HCT116 (cell line): Measurements from ENCODE around the gene CD300C. TPM values are rescaled to one million over a fixed set of nuclear protein-coding genes. Genes with fewer than 3 reads are reported as not detected.

ENCODE experiments used
- ATAC-seq: fragments of 200-7000 bp; cut with Tn5 transposase; 2 replicates; pipeline ENCODE4 v1.9.1; 2020; ENCODE audit warnings: mild to moderate bottlenecking, moderate library complexity
- BruUV-seq: library from RNA; stranded (reverse); fragments of 400-500 nt; replicated peaks from 2 replicates; lab custom pipeline; 2021; lab: Mats Ljungman, UMichigan
- CTCF ChIA-PET: fragments of 300-600 bp; sonication (Branson Sonifier 250); formaldehyde crosslinking; loops from one replicate; lab custom pipeline; 2021; ENCODE audit warnings: antibody characterized with exemption; lab: Charles Lee
- POLR2A ChIA-PET: fragments of 300-600, 350-600 bp; sonication (Branson Sonifier 250); formaldehyde crosslinking; loops from one replicate; lab custom pipeline; 2021; ENCODE audit warnings: antibody characterized with exemption; lab: Charles Lee
- RAD21 ChIA-PET, 2 experiments: fragments of 300-600 bp; sonication (Branson Sonifier 250); formaldehyde crosslinking; loops; one replicate each; lab custom pipeline; 2023; ENCODE audit warnings: low total read pairs in 2 of 2; ENCODE audit not compliant: uncharacterized antibody in 2 of 2, unreplicated experiment in 2 of 2, low non-redundant PET in 1 of 2; lab: Charles Lee
- DNase-seq: peaks from one replicate; pipeline ENCODE4 v3.0.0-alpha.2; 2010; ENCODE audit warnings: low read depth, low spot score
- H2AFZ ChIP-seq: fragments of 200-600 bp; shearing (Covaris generic), sonication (generic); 2 replicates; pipeline ENCODE4 v1.6.1; 2017; ENCODE audit warnings: low read depth, mixed run types, mixed read lengths, antibody characterized with exemption, low read length; ENCODE audit not compliant: poor library complexity, severe bottlenecking
- H3K27ac ChIP-seq: 2 replicates; pipeline ENCODE4 v1.5.1; 2012; ENCODE audit warnings: low read depth, low read length
- H3K27me3 ChIP-seq: fragments of 200-600 bp; sonication (generic); 2 replicates; pipeline ENCODE4 v1.6.1; 2016; ENCODE audit warnings: mixed run types, low read length, mixed read lengths; ENCODE audit not compliant: insufficient read depth
- H3K36me3 ChIP-seq, 2 experiments: fragments of 200-500 bp in 1 of 2; fragments of 200-600 bp in 1 of 2; sonication (Bioruptor generic) in 1 of 2; sonication (generic) in 1 of 2; 2 replicates each; pipeline versions ENCODE4 v1.5.1 to v1.6.1; 2014 to 2016; ENCODE audit warnings: low read length in 2 of 2, inconsistent platforms in 1 of 2, mixed read lengths in 1 of 2, mixed run types in 1 of 2; ENCODE audit not compliant: insufficient read depth in 2 of 2, control insufficient read depth in 1 of 2
- H3K4me1 ChIP-seq, 2 experiments: fragments of 200-600 bp in 1 of 2; sonication (generic) in 1 of 2; 2 replicates each; pipeline versions ENCODE4 v1.5.1 to v1.6.1; 2012 to 2017; ENCODE audit warnings: low read length in 2 of 2, inconsistent platforms in 1 of 2, mild to moderate bottlenecking in 1 of 2, mixed read lengths in 1 of 2, mixed run types in 1 of 2, moderate library complexity in 1 of 2; ENCODE audit not compliant: insufficient read depth in 2 of 2, control insufficient read depth in 1 of 2
- H3K4me2 ChIP-seq: fragments of 200-600 bp; sonication (generic); 2 replicates; pipeline ENCODE4 v1.6.1; 2017; ENCODE audit warnings: mixed run types, low read length, mixed read lengths
- H3K4me3 ChIP-seq, 2 experiments: fragments of 200-600 bp in 1 of 2; sonication (generic) in 1 of 2; replicated peaks in 1 of 2; 2 replicates each; pipeline ENCODE4 v1.5.1; 2011 to 2016; ENCODE audit warnings: low read length in 2 of 2, control low read depth in 1 of 2, low read depth in 1 of 2, mild to moderate bottlenecking in 1 of 2, mixed read lengths in 1 of 2, mixed run types in 1 of 2
- H3K79me2 ChIP-seq: fragments of 200-600 bp; sonication (generic); 2 replicates; pipeline ENCODE4 v1.6.1; 2017; ENCODE audit warnings: mild to moderate bottlenecking, mixed run types, low read length, moderate library complexity, mixed read lengths; ENCODE audit not compliant: insufficient read depth
- H3K9ac ChIP-seq: fragments of 200-600 bp; sonication (generic); 2 replicates; pipeline ENCODE4 v1.6.1; 2016; ENCODE audit warnings: low read length, mixed read lengths
- H3K9me2 ChIP-seq: fragments of 200-600 bp; sonication (generic), shearing (Covaris generic); 2 replicates; pipeline ENCODE4 v1.6.1; 2017; ENCODE audit warnings: mixed run types, mild to moderate bottlenecking, moderate library complexity; ENCODE audit not compliant: insufficient read depth
- H3K9me3 ChIP-seq, 2 experiments: fragments of 200-500 bp in 1 of 2; fragments of 200-600 bp in 1 of 2; sonication (Bioruptor generic) in 1 of 2; sonication (generic) in 1 of 2; 2 replicates each; pipeline ENCODE4 v1.6.1; 2014 to 2017; ENCODE audit warnings: low read length in 2 of 2, mixed read lengths in 2 of 2, inconsistent platforms in 1 of 2, low read depth in 1 of 2, mild to moderate bottlenecking in 1 of 2, mixed run types in 1 of 2, moderate library complexity in 1 of 2; ENCODE audit not compliant: control insufficient read depth in 1 of 2, insufficient read depth in 1 of 2
- H4K20me1 ChIP-seq: fragments of 200-600 bp; sonication (generic), shearing (Covaris generic); 2 replicates; pipeline ENCODE4 v1.6.1; 2017; ENCODE audit warnings: mixed run types, mild to moderate bottlenecking, moderate library complexity; ENCODE audit not compliant: insufficient read depth
- CBX3 ChIP-seq: IDR thresholded peaks from 2 replicates; pipeline ENCODE4 v1.6.1; 2012; ENCODE audit warnings: low read depth
- CEBPB ChIP-seq: IDR thresholded peaks from 2 replicates; pipeline ENCODE4 v1.6.1; 2012; ENCODE audit warnings: low read depth
- EGR1 ChIP-seq: IDR thresholded peaks from 2 replicates; pipeline ENCODE4 v1.6.1; 2012; ENCODE audit warnings: low read depth
- EZH2 ChIP-seq: fragments of 200-600 bp; sonication (generic); IDR thresholded peaks from 2 replicates; pipeline ENCODE4 v1.6.1; 2017; ENCODE audit warnings: antibody characterized with exemption, mixed run types
- EZH2phosphoT487 ChIP-seq: fragments of 200-600 bp; IDR thresholded peaks from 2 replicates; pipeline ENCODE4 v1.6.1; 2018; ENCODE audit warnings: antibody characterized with exemption, borderline replicate concordance
- FOSL1 ChIP-seq: IDR thresholded peaks from 2 replicates; pipeline ENCODE4 v1.6.1; 2012; ENCODE audit warnings: low read depth
- JUND ChIP-seq: IDR thresholded peaks from 2 replicates; pipeline ENCODE4 v1.6.1; 2012
- POLR2A ChIP-seq: IDR thresholded peaks from 2 replicates; pipeline ENCODE4 v1.7.0; 2011; ENCODE audit warnings: borderline replicate concordance; ENCODE audit not compliant: insufficient read depth, insufficient read length; ENCODE audit errors: extremely low read depth
- POLR2AphosphoS5 ChIP-seq: IDR thresholded peaks from 2 replicates; pipeline ENCODE4 v1.6.1; 2011; ENCODE audit warnings: mild to moderate bottlenecking, low read depth, low read length, moderate library complexity
- RAD21 ChIP-seq: IDR thresholded peaks from 2 replicates; pipeline ENCODE4 v1.6.1; 2012; ENCODE audit warnings: low read depth, mild to moderate bottlenecking
- SIN3A ChIP-seq: IDR thresholded peaks from 2 replicates; pipeline ENCODE4 v1.6.1; 2012; ENCODE audit warnings: low read depth
- SP1 ChIP-seq: IDR thresholded peaks from 2 replicates; pipeline ENCODE4 v1.6.1; 2012; ENCODE audit warnings: low read depth
- SRF ChIP-seq: IDR thresholded peaks from 2 replicates; pipeline ENCODE4 v1.6.1; 2012; ENCODE audit warnings: low read depth
- TCF7L2 ChIP-seq: IDR thresholded peaks from 2 replicates; pipeline ENCODE4 v1.7.0; 2011; ENCODE audit warnings: borderline replicate concordance, inconsistent platforms; ENCODE audit not compliant: insufficient read depth, insufficient read length; ENCODE audit errors: extremely low read depth
- YY1 ChIP-seq: IDR thresholded peaks from 2 replicates; pipeline ENCODE4 v1.6.1; 2011; ENCODE audit warnings: low read length, low read depth, moderate library complexity, mild to moderate bottlenecking; ENCODE audit not compliant: insufficient replicate concordance; ENCODE audit errors: extremely low read depth
- ZNF274 ChIP-seq: fragments of 200-500 bp; sonication (Bioruptor generic); IDR thresholded peaks from 2 replicates; pipeline ENCODE4 v1.6.1; 2014; ENCODE audit warnings: mild to moderate bottlenecking, low read depth, low read length, inconsistent platforms
- intact Hi-C: fragments of 100-400 bp; cut with micrococcal nuclease; formaldehyde crosslinking; loops from 2 replicates; pipeline ENCODE4 v1.10.0; 2022
- total RNA-seq: library from RNA; stranded (reverse); gene quantifications from one replicate; pipeline ENCODE4 v1.2.1, GENCODE V29; 2021; ENCODE audit not compliant: unreplicated experiment
- TF ChIP-seq, protein P1 (sequence below): IDR thresholded peaks from 2 replicates; pipeline ENCODE4 v1.6.1; 2012
- TF ChIP-seq, protein P2 (sequence below): IDR thresholded peaks from 2 replicates; pipeline ENCODE4 v1.6.1; 2012
- TF ChIP-seq, protein P3 (sequence below): IDR thresholded peaks from 2 replicates; pipeline ENCODE4 v1.6.1; 2011; ENCODE audit warnings: mild to moderate bottlenecking, low read length, moderate library complexity; ENCODE audit not compliant: insufficient replicate concordance; ENCODE audit errors: extremely low read depth

Gene CD300C
- total RNA-seq, 1 experiment from 2014 or later = 0.15 TPM

DNA sequence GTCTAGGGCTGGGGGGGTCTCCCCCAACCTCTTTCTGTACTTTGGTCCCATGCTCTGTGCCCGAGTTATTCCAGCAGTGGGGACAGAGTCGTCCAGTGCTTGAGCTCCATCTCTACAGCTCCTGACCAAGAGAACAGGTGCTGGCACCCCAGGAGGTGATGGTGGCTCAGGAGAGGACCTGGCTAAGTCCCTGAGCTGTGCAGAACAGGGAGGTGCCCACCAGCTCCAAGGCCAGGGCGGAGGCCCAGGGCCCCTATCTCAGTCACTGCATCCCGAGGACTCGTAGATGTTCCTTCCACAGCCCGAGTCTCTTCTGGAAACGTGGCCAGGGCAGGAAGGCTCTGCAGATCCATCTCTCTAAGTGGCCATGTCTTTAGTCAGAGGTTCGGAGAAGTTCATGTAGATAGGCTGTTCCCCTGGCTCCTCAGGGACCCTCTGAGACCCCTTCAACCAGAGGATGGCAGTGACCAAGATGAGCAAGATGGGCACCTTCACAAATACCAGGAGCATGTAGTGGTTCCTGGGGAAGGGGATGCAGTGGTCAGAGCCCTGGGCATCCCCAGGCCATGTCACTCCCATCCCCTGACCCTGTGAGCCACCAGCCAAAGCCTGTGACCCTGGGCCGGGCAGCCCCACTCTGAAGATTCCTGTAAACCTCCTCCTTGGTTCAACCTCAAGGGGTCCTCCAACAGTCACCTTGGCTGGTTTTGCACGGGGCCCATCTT lies 23.4 kb downstream of the CD300C start:
- ATAC-seq (no peak), DNase-seq (no peak)
- Histone ChIP-seq H3K27me3 (peaks cover 56% of the 10 kb centered on the region), H3K9me3 (no peaks in the 10 kb centered on the region), H3K4me1 (no peaks in the 10 kb centered on the region), H3K36me3 (no peaks in the 10 kb centered on the region), H2AFZ (no peak overlapping the region), H4K20me1 (no peaks in the 10 kb centered on the region), H3K4me2 (no peak overlapping the region), H3K79me2 (no peaks in the 10 kb centered on the region), H3K27ac (no peak overlapping the region), H3K4me3 (no peak overlapping the region), H3K9ac (no peak overlapping the region), H3K9me2 (no peaks in the 10 kb centered on the region)
- CTCF ChIA-PET = interaction anchor here (1.1 kb wide), 1 partner anchor 11 kb away, joined by 4 read pairs; no protein-coding TSS in a partner anchor
- RAD21 ChIA-PET = no interaction called here
- no peak for TF ChIP-seq POLR2AphosphoS5
- no peak for TF ChIP-seq CBX3
- no peak for TF ChIP-seq SRF
- no peak for TF ChIP-seq SIN3A
- no peak for TF ChIP-seq EZH2
- TF ChIP-seq RAD21 = no peak
- no peak for TF ChIP-seq YY1
- TF ChIP-seq EGR1 = no peak
- BruUV-seq = no TSS peak
- intact Hi-C loops = no loop called here
- POLR2A ChIA-PET = no interaction called here

DNA sequence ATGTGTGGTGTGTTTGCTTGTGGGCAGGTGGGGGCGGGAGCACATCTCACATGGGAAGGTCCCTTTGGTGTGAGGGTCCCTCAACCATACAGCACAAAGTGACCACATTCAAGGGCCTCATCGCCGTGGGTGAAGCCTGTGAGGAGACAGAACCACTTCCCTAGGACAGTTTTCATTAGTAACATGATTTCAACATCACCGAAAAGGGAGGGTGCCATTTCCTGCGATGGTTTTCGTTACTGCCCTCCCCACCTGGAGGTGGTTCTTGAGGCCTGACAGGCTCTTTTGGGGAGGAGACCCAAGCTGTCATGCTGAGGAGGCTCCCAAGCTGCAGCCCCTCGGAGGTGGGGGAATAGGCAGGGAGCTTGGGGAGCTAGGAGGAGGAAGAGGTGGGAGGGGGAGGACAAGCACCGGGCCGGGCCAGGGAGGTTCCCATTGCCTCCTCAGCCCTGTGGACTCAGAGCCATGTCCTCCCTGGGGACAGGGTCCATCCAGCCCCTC lies 24.2 kb downstream of the CD300C start:
- no peaks in the 10 kb centered on the region for H3K79me2 ChIP-seq
- ChIA-PET POLR2A (no interaction called here), CTCF (no interaction called here), RAD21 (no interaction called here)
- no peak overlapping the region for H3K27ac ChIP-seq
- H3K36me3 ChIP-seq = no peaks in the 10 kb centered on the region
- no peaks in the 10 kb centered on the region for H4K20me1 ChIP-seq
- intact Hi-C loops = no loop called here
- H3K27me3 ChIP-seq = peaks cover 48% of the 10 kb centered on the region
- H3K4me1 ChIP-seq = no peaks in the 10 kb centered on the region
- H3K9me3 ChIP-seq = no peaks in the 10 kb centered on the region
- H3K4me2 ChIP-seq = no peak overlapping the region
- H3K9me2 ChIP-seq = no peaks in the 10 kb centered on the region
- no peak for ATAC-seq
- H2AFZ ChIP-seq = no peak overlapping the region
- no peak overlapping the region for H3K9ac ChIP-seq
- DNase-seq = no peak
- no TSS peak for BruUV-seq
- H3K4me3 ChIP-seq = no peak overlapping the region
- TF ChIP-seq POLR2A (no peak), EGR1 (no peak), TCF7L2 (no peak), SRF (no peak), CBX3 (no peak), FOSL1 (no peak), ZNF274 (no peak), YY1 (no peak), EZH2phosphoT487 (no peak), CEBPB (no peak), SP1 (no peak), SIN3A (no peak), POLR2AphosphoS5 (no peak), RAD21 (no peak), JUND (no peak)
- TF ChIP-seq, protein P1, sequence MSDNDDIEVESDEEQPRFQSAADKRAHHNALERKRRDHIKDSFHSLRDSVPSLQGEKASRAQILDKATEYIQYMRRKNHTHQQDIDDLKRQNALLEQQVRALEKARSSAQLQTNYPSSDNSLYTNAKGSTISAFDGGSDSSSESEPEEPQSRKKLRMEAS = no peak
- TF ChIP-seq, protein P2, sequence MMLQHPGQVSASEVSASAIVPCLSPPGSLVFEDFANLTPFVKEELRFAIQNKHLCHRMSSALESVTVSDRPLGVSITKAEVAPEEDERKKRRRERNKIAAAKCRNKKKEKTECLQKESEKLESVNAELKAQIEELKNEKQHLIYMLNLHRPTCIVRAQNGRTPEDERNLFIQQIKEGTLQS = no peak
- TF ChIP-seq, protein P3, sequence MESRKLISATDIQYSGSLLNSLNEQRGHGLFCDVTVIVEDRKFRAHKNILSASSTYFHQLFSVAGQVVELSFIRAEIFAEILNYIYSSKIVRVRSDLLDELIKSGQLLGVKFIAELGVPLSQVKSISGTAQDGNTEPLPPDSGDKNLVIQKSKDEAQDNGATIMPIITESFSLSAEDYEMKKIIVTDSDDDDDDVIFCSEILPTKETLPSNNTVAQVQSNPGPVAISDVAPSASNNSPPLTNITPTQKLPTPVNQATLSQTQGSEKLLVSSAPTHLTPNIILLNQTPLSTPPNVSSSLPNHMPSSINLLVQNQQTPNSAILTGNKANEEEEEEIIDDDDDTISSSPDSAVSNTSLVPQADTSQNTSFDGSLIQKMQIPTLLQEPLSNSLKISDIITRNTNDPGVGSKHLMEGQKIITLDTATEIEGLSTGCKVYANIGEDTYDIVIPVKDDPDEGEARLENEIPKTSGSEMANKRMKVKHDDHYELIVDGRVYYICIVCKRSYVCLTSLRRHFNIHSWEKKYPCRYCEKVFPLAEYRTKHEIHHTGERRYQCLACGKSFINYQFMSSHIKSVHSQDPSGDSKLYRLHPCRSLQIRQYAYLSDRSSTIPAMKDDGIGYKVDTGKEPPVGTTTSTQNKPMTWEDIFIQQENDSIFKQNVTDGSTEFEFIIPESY = no peak
